GM12878 (cell line): ENCODE results near the gene RABEP1.

Experiments used
- CTCF ChIP-seq, 3 experiments: IDR thresholded peaks in 2 of 3; conservative IDR thresholded peaks in 1 of 3; 2 replicates each; pipeline ENCODE4 v1.5.1; 2011; ENCODE audit warnings: low read depth in 3 of 3, low read length in 3 of 3, mild to moderate bottlenecking in 3 of 3, control low read depth in 2 of 3, moderate library complexity in 2 of 3, inconsistent platforms in 1 of 3, mixed read lengths in 1 of 3; ENCODE audit not compliant: control insufficient read depth in 2 of 3, insufficient read depth in 1 of 3; ENCODE audit errors: extremely low read depth in 1 of 3
- EGR1 ChIP-seq, 2 experiments: IDR thresholded peaks; 1 replicate in 1 of 2; 2 replicates in 1 of 2; pipeline ENCODE4 v1.6.1; 2011 to 2012; ENCODE audit warnings: low read depth in 2 of 2, low read length in 2 of 2, borderline replicate concordance in 1 of 2, mild to moderate bottlenecking in 1 of 2, moderate library complexity in 1 of 2
- ELK1 ChIP-seq: IDR thresholded peaks from 2 replicates; pipeline ENCODE4 v1.6.1; 2012; ENCODE audit warnings: low read depth, low read length, improper control_type of control experiment
- FOXK2 ChIP-seq: fragments of 450-650 bp; IDR thresholded peaks from 2 replicates; pipeline ENCODE4 v1.6.1; 2017; ENCODE audit warnings: mild to moderate bottlenecking, moderate library complexity
- HDAC6 ChIP-seq: fragments of 200-600 bp; sonication (generic); IDR thresholded peaks from one replicate; pipeline ENCODE4 v1.8.0; 2017; ENCODE audit warnings: antibody characterized with exemption; ENCODE audit not compliant: unreplicated experiment
- POLR2A ChIP-seq: IDR thresholded peaks from 2 replicates; pipeline ENCODE4 v1.6.1; 2011; ENCODE audit warnings: low read depth, mild to moderate bottlenecking, low read length
- REST ChIP-seq: IDR thresholded peaks from 2 replicates; pipeline ENCODE4 v1.6.1; 2012; ENCODE audit warnings: mild to moderate bottlenecking, low read depth, low read length
- SMC3 ChIP-seq: IDR thresholded peaks from 2 replicates; pipeline ENCODE4 v1.6.1; 2011; ENCODE audit warnings: low read length, improper control_type of control experiment, borderline replicate concordance
- USF2 ChIP-seq: IDR thresholded peaks from 2 replicates; pipeline ENCODE4 v1.6.1; 2011; ENCODE audit warnings: low read depth, low read length, improper control_type of control experiment, borderline replicate concordance

GRCh38 chr17:5418858-5419355 lies 136.8 kb downstream of the RABEP1 start:
- TF ChIP-seq CTCF (IDR thresholded peaks at IDR 0.05 in 2 of 3, conservative IDR thresholded peaks at IDR 0.05 in 1 of 3; ENCODE audit: control insufficient read depth in 2 of 3, extremely low read depth in 1 of 3, insufficient read depth in 1 of 3, low read depth in 3 of 3, low read length in 3 of 3) (no peak), POLR2A (no peak), REST (no peak), ELK1 (no peak; the same call in 1 of the 2 replicates), EGR1 (IDR thresholded peaks at IDR 0.05; ENCODE audit: borderline replicate concordance in 1 of 2, low read depth in 2 of 2, low read length in 2 of 2) (peak in 1 of 2 experiments; percentile 91; a peak in 2 of 3 replicates), HDAC6 (no peak), FOXK2 (no peak), SMC3 (no peak), USF2 (no peak)
